A549 (cell line): ENCODE data around the gene NUDT19.

Source experiments
- JUN ChIP-seq, 2 experiments: fragments of >200 bp; sonication (Bioruptor Twin); formaldehyde crosslinking; IDR thresholded peaks; 2 replicates in 1 of 2; 3 replicates in 1 of 2; pipeline ENCODE4 v1.6.1; 2016 to 2017
- KDM1A ChIP-seq: fragments of 200-600 bp; sonication (generic); IDR thresholded peaks from 2 replicates; pipeline ENCODE4 v1.6.1; 2016; ENCODE audit warnings: low read depth, mild to moderate bottlenecking
- MAFK ChIP-seq: fragments of 450-650 bp; IDR thresholded peaks from 2 replicates; pipeline ENCODE4 v1.6.1; 2014; ENCODE audit not compliant: partially characterized antibody
- POLR2A ChIP-seq: IDR thresholded peaks from 2 replicates; pipeline ENCODE4 v1.6.1; 2012; ENCODE audit warnings: mild to moderate bottlenecking, low read length
- RAD21 ChIP-seq, 2 experiments: fragments of >200 bp in 1 of 2; sonication (Bioruptor Twin) in 1 of 2; formaldehyde crosslinking in 1 of 2; IDR thresholded peaks in 1 of 2; conservative IDR thresholded peaks in 1 of 2; 2 replicates in 1 of 2; 3 replicates in 1 of 2; pipeline ENCODE4 v1.6.1; 2012 to 2018; ENCODE audit warnings: inconsistent platforms in 1 of 2
- SMC3 ChIP-seq: fragments of >200 bp; sonication (Bioruptor Twin); formaldehyde crosslinking; IDR thresholded peaks from 3 replicates; pipeline ENCODE4 v1.6.1; 2018; ENCODE audit warnings: inconsistent platforms
- ZNF302 ChIP-seq: fragments of 250-450 bp; sonication (Bioruptor Pico); IDR thresholded peaks from 2 replicates; pipeline ENCODE4 v1.9.0; 2021; ENCODE audit warnings: inconsistent platforms, mild to moderate bottlenecking, moderate library complexity
- TF ChIP-seq, protein P1 (sequence below): fragments of >200 bp; sonication (Bioruptor Twin); formaldehyde crosslinking; IDR thresholded peaks from 3 replicates; pipeline ENCODE4 v1.5.1; 2016

GRCh38 chr19:32717496-32717895 is 25.9 kb downstream of the NUDT19 start:
- TF ChIP-seq, protein P1, sequence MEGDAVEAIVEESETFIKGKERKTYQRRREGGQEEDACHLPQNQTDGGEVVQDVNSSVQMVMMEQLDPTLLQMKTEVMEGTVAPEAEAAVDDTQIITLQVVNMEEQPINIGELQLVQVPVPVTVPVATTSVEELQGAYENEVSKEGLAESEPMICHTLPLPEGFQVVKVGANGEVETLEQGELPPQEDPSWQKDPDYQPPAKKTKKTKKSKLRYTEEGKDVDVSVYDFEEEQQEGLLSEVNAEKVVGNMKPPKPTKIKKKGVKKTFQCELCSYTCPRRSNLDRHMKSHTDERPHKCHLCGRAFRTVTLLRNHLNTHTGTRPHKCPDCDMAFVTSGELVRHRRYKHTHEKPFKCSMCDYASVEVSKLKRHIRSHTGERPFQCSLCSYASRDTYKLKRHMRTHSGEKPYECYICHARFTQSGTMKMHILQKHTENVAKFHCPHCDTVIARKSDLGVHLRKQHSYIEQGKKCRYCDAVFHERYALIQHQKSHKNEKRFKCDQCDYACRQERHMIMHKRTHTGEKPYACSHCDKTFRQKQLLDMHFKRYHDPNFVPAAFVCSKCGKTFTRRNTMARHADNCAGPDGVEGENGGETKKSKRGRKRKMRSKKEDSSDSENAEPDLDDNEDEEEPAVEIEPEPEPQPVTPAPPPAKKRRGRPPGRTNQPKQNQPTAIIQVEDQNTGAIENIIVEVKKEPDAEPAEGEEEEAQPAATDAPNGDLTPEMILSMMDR, result no peak
- no peak for TF ChIP-seq POLR2A
- TF ChIP-seq KDM1A, result no peak
- no peak for TF ChIP-seq ZNF302 (CRISPR knock-in tag)
- TF ChIP-seq RAD21 (conservative IDR thresholded peaks at IDR 0.05 in 1 of 2, IDR thresholded peaks at IDR 0.05 in 1 of 2), result no peak
- TF ChIP-seq SMC3, result no peak
- no peak for TF ChIP-seq MAFK
- TF ChIP-seq JUN (IDR thresholded peaks at IDR 0.05), result no peak
